Measurements from ENCODE around the gene LTO1.

- TF ChIP-seq POLR2AphosphoS5 (IDR thresholded peaks at IDR 0.05; ENCODE audit: low read depth, low read length): peak; percentile 10; the same call in 1 of the 2 replicates
- TF ChIP-seq, protein P1, sequence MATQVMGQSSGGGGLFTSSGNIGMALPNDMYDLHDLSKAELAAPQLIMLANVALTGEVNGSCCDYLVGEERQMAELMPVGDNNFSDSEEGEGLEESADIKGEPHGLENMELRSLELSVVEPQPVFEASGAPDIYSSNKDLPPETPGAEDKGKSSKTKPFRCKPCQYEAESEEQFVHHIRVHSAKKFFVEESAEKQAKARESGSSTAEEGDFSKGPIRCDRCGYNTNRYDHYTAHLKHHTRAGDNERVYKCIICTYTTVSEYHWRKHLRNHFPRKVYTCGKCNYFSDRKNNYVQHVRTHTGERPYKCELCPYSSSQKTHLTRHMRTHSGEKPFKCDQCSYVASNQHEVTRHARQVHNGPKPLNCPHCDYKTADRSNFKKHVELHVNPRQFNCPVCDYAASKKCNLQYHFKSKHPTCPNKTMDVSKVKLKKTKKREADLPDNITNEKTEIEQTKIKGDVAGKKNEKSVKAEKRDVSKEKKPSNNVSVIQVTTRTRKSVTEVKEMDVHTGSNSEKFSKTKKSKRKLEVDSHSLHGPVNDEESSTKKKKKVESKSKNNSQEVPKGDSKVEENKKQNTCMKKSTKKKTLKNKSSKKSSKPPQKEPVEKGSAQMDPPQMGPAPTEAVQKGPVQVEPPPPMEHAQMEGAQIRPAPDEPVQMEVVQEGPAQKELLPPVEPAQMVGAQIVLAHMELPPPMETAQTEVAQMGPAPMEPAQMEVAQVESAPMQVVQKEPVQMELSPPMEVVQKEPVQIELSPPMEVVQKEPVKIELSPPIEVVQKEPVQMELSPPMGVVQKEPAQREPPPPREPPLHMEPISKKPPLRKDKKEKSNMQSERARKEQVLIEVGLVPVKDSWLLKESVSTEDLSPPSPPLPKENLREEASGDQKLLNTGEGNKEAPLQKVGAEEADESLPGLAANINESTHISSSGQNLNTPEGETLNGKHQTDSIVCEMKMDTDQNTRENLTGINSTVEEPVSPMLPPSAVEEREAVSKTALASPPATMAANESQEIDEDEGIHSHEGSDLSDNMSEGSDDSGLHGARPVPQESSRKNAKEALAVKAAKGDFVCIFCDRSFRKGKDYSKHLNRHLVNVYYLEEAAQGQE (IDR thresholded peaks at IDR 0.05; ENCODE audit: low read depth, low read length): no peak
Observed at GRCh38 chr11:69641681-69642548, 33.2 kb downstream of the LTO1 start.
